Measurements from ENCODE around the gene CENPH.
"Not testable (repeated sequence)": the region's sequence is repeated elsewhere in the genome, so short reads cannot be mapped to it uniquely, and the experiment has no call there.

Gene CENPH

DNA sequence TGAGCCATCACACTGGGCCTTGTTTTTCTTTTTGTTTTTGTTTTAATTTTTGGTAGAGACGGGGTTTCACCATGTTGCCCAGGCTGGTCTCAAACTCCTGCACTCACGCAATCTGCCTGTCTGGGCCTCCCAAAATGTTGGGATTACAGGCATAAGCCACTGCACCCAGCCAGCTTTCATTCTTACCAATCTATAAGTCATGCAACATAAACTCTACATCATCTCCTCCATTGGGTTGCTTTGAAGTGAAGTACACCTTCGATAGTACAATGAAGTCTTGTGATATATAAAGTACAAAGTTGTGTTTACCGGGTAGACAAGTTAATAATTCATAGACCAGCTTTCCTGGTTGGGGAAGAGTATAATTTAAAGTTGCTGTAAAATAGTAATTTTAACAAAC lies 36.5 kb downstream of the CENPH start:
- no peak for DNase-seq (ENCODE audit: extremely low read depth, low read depth)
- TF ChIP-seq, protein P1, sequence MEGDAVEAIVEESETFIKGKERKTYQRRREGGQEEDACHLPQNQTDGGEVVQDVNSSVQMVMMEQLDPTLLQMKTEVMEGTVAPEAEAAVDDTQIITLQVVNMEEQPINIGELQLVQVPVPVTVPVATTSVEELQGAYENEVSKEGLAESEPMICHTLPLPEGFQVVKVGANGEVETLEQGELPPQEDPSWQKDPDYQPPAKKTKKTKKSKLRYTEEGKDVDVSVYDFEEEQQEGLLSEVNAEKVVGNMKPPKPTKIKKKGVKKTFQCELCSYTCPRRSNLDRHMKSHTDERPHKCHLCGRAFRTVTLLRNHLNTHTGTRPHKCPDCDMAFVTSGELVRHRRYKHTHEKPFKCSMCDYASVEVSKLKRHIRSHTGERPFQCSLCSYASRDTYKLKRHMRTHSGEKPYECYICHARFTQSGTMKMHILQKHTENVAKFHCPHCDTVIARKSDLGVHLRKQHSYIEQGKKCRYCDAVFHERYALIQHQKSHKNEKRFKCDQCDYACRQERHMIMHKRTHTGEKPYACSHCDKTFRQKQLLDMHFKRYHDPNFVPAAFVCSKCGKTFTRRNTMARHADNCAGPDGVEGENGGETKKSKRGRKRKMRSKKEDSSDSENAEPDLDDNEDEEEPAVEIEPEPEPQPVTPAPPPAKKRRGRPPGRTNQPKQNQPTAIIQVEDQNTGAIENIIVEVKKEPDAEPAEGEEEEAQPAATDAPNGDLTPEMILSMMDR (IDR thresholded peaks at IDR 0.05; ENCODE audit: low read depth, low read length) = no peak

DNA sequence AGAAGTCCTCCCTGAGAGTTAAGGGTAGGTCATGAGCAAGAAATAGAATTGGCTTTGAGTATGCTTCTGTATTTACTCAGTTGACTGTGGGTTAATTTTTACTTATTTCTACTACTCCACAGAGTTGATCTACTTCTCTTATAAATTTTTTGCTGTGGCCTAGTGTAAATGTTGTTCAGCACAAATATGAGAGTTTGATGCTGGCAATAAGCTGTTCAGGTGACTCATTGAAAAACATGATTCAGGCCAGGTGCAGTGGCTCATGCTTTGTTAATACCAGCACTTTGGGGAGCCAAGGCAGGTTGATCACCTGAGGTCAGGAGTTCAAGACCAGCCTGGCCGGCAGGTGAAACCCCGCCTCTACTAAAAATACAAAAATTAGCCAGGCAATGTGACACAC lies 40.8 kb downstream of the CENPH start:
- no peak for DNase-seq (ENCODE audit: extremely low read depth, low read depth)
- TF ChIP-seq, protein P1 (IDR thresholded peaks at IDR 0.05; ENCODE audit: low read depth, low read length) = no peak

DNA sequence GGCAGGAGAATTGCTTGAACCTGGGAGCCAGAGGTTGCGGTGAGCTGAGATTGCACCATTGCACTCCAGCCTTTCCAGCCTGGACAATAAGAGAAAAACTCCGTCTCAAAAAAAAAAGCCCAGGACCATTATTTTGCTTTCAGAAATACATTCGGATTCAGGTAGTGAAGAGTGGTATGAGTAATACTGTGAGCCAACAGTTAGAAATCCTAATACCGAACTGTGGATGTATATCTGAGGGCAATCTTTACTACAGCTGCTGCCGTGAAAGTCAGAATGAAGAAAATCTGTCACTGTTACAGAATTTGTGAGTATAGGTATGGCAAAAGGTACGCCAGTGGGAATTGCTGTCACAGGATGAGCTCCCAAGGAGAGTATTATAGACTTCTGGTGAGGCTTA lies 41.9 kb downstream of the CENPH start:
- TF ChIP-seq, protein P1 (IDR thresholded peaks at IDR 0.05; ENCODE audit: low read depth, low read length) = no peak
- DNase-seq (ENCODE audit: extremely low read depth, low read depth) = no peak

DNA sequence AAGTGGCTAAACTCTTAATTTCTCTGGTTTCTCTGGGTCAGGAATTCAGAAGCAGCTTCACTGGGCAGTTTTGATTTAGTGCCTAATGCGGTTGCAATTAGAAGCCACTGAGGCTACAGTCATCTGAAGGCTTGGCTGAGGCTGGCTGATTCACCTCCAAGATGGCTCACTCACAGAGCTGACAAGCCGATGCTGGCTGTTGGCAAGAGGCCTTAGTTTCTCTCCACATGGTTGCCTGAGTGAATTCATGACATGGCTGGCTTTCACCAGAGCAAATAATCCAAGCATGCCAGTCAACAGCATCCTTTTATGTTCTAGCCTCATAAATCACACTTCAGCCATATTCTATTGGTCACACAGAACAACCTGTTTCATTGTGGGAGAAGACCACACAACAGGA lies 42.5 kb downstream of the CENPH start:
- TF ChIP-seq, protein P1 (IDR thresholded peaks at IDR 0.05; ENCODE audit: low read depth, low read length) = no peak
- no peak for DNase-seq (ENCODE audit: extremely low read depth, low read depth)

DNA sequence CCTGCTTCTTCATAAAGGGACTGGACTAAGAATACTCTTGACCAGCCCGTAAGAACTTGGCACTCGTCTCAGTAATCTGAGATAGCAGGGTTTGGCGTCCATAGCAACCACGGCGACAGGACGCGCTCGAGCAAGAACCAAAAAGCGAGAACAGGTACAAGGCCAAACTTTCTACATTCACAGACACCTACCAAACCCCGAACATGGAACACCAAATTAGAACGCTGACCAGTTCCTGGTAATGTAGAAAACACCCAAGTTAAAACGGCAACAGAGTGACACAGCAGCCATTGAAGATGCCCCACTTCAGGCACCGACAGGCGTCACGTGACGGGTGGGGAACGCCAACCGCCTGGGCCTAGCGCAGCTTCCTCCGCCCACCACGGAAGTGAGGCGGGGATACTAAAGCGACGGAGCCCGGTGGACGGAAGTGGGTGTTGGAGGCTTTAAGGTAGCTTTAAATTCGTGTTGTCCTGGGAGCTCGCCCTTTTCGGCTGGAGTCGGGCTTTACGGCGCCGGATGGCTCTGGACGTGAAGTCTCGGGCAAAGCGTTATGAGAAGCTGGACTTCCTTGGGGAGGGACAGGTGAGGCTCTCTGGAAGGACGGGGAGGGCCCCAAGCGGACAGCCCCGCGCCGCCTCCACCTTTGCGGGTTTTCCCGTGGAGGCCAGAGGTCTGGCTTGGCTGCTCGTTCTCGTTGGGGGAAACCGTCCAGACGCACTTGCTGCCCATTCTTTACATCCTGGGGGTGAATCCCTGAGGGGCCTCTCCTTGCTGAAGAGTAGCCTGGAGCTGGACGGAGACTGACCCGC lies 45.3 kb downstream of the CENPH start, which contains the start of gene CDK7:
TSS of gene CDK7 (plus strand) at position 430 of the 812 bp plus-strand sequence. CDS start at position 520, 90 bp downstream.
- peak; percentile 76 for DNase-seq (ENCODE audit: extremely low read depth, low read depth)

DNA sequence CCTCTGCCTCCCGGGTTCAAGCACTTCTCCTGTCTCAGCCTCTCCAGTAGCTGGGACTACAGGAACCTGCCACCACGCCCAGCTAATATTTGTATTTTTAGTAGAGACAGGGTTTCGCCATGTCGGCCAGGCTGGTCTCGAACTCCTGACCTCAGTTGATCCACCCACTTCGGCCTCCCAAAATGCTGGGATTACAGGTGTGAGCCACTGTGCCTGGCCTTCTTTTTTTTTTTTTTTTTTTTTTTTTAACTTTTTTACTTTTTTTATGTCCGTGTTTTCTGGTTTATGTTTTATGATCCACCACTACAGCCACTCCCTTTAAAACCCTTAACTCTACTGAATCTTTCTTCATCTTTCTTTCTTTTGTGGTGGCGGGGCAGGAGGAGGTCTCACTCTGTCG lies 47.4 kb downstream of the CENPH start:
- not testable (repeated sequence) for DNase-seq (ENCODE audit: extremely low read depth, low read depth)

More for the DNA sequence above, 45.3 kb downstream of the CENPH start, which contains the start of gene CDK7:
- TF ChIP-seq, protein P1 (IDR thresholded peaks at IDR 0.05; ENCODE audit: low read depth, low read length) = no peak

DNA sequence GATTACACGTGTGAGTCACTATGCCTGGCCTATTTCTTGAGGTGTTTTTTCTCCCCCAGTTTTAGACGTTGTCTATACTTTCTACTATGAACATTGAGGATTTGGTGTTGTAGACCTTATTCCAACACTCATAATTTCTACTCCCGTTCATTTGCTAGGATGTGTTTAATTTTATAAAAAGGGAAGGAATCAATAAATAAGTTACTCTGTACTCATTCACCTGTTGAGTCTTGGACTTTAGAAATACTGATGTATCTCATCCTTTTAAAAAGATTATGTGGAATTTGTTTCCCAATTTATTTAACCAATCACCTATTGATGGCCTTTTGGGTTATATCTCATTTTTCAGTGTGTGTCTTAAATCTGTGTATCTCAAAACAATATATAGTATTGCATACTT lies 48.5 kb downstream of the CENPH start:
- no peak for DNase-seq (ENCODE audit: extremely low read depth, low read depth)
- TF ChIP-seq, protein P1 (IDR thresholded peaks at IDR 0.05; ENCODE audit: low read depth, low read length) = no peak

Data from AG09319 (cell line).